MM.1S (cell line): ENCODE results near the gene MTHFD1.

Experiments used
- DNase-seq: peaks from one replicate; pipeline ENCODE4 v3.0.0-alpha.2; 2015
- H2AFZ ChIP-seq: fragments of 300-600 bp; sonication (generic); 2 replicates; pipeline ENCODE4 v1.6.0; 2016; ENCODE audit warnings: antibody characterized with exemption, low read length
- H3F3A ChIP-seq: fragments of 300-600 bp; sonication (generic); 2 replicates; pipeline ENCODE4 v1.6.1; 2016; ENCODE audit warnings: mild to moderate bottlenecking, antibody characterized with exemption, low read length, moderate library complexity, mixed read lengths; ENCODE audit not compliant: insufficient read depth
- H3K27ac ChIP-seq: fragments of 300-600 bp; sonication (generic); 2 replicates; pipeline ENCODE4 v1.5.1; 2016; ENCODE audit warnings: mild to moderate bottlenecking, low read length
- H3K27me3 ChIP-seq: fragments of 300-600 bp; sonication (generic); replicated peaks from 2 replicates; pipeline ENCODE4 v1.6.0; 2016; ENCODE audit warnings: low read length; ENCODE audit not compliant: insufficient read depth
- H3K36me3 ChIP-seq: fragments of 300-600 bp; sonication (generic); replicated peaks from 2 replicates; pipeline ENCODE4 v1.6.1; 2016; ENCODE audit warnings: mild to moderate bottlenecking, low read length, mixed read lengths; ENCODE audit not compliant: insufficient read depth
- H3K4me1 ChIP-seq: fragments of 300-600 bp; sonication (generic); 2 replicates; pipeline ENCODE4 v1.6.1; 2016; ENCODE audit warnings: low read length, mixed read lengths
- H3K4me2 ChIP-seq: fragments of 300-600 bp; sonication (generic); 2 replicates; pipeline ENCODE4 v1.6.0; 2016; ENCODE audit warnings: low read depth, low read length
- H3K4me3 ChIP-seq: fragments of 300-600 bp; sonication (generic); 2 replicates; pipeline ENCODE4 v1.5.1; 2016; ENCODE audit warnings: low read length, mixed read lengths
- H3K79me2 ChIP-seq: fragments of 300-600 bp; sonication (generic); 2 replicates; pipeline ENCODE4 v1.6.1; 2016; ENCODE audit warnings: mixed run types, low read length, mixed read lengths
- H3K9ac ChIP-seq: fragments of 300-600 bp; sonication (generic); 2 replicates; pipeline ENCODE4 v1.6.1; 2016; ENCODE audit warnings: low read length, mixed read lengths
- H3K9me2 ChIP-seq: fragments of 300-600 bp; sonication (generic); replicated peaks from 2 replicates; pipeline ENCODE4 v1.6.1; 2016; ENCODE audit warnings: mild to moderate bottlenecking, low read length, mixed read lengths; ENCODE audit not compliant: insufficient read depth
- H3K9me3 ChIP-seq: fragments of 300-600 bp; sonication (generic); replicated peaks from 2 replicates; pipeline ENCODE4 v1.6.1; 2016; ENCODE audit warnings: mild to moderate bottlenecking, low read length, mixed read lengths; ENCODE audit not compliant: insufficient read depth
- H4K20me1 ChIP-seq: fragments of 300-600 bp; sonication (generic); 2 replicates; pipeline ENCODE4 v1.6.1; 2016; ENCODE audit warnings: mild to moderate bottlenecking, low read length, moderate library complexity, mixed read lengths; ENCODE audit not compliant: insufficient read depth
- CTCF ChIP-seq: fragments of 300-600 bp; sonication (generic); IDR thresholded peaks from 2 replicates; pipeline ENCODE4 v1.5.1; 2016; ENCODE audit warnings: antibody characterized with exemption, low read length, mixed read lengths
- EZH2 ChIP-seq: fragments of 300-600 bp; sonication (generic); optimal IDR thresholded peaks from 2 replicates; pipeline ENCODE3; 2017; ENCODE audit warnings: low read depth, mild to moderate bottlenecking, antibody characterized with exemption, low read length, mixed read lengths
- EZH2phosphoT487 ChIP-seq: fragments of 300-600 bp; sonication (generic); IDR thresholded peaks from 2 replicates; pipeline ENCODE4 v1.6.1; 2018; ENCODE audit warnings: antibody characterized with exemption, low read length

Gene MTHFD1

DNA sequence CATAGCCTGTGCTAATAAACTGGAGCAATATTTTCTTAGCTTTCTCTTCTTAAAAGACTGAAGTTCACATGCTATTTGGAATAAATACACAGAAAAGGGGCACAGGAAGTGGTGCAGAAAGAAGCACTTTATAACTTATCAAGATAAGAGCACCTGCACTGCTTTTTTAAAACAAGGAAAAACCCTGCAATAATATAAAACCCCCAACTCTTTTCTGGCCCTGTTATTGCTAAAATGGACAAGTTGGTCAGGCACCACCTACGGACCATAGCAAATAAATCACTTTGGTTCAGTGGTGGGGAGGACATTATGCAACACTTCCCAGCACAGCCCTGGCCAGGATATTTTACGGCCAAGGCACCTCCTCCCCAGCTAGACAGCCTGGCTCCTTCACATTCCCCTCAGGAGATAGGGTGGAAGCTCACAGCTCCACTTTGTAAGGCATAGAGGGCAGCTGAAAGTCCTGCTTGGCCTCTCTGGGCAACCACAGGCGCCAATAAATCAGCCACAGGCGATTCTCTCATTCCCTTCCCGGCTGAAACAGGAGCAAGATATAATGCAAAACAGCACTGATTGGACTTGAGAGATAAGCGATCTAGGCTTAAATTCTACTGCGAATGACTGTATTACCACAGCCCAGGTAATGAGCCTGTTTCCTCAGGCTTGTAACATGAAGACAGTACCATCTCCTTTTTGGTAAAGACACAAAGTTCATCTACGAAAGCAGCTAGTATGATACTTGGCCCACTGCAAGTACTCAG is 113.4 kb downstream of the MTHFD1 start:
- peak overlapping the region; percentile 100 for H3K27ac ChIP-seq
- no peak for DNase-seq
- 0 out of 2 replicates have a peak, but pooled peaks cover 2% of the 10 kb centered on the region for H3K4me1 ChIP-seq
- no peak for TF ChIP-seq EZH2phosphoT487
- no peak for TF ChIP-seq EZH2
- no peaks in the 10 kb centered on the region for H3K27me3 ChIP-seq
- H3K9me3 ChIP-seq, result no peaks in the 10 kb centered on the region
- H3F3A ChIP-seq, result peaks cover 29% of the 10 kb centered on the region
- H3K9me2 ChIP-seq, result no peaks in the 10 kb centered on the region
- no peaks in the 10 kb centered on the region for H4K20me1 ChIP-seq
- H3K36me3 ChIP-seq, result no peaks in the 10 kb centered on the region; the same call in 1 of the 2 replicates
- peak overlapping the region; percentile 86 for H3K4me3 ChIP-seq
- peak overlapping the region; percentile 99; the same call in 1 of the 2 replicates for H3K9ac ChIP-seq
- H2AFZ ChIP-seq, result no peak overlapping the region
- peak overlapping the region; percentile 89 for H3K4me2 ChIP-seq
- peaks cover 59% of the 10 kb centered on the region for H3K79me2 ChIP-seq

GRCh38 chr14:64502456-64502855 is 114.3 kb downstream of the MTHFD1 start:
- H3K4me1 ChIP-seq, result 0 out of 2 replicates have a peak, but pooled peaks cover 2% of the 10 kb centered on the region
- no peak for DNase-seq
- H4K20me1 ChIP-seq, result no peaks in the 10 kb centered on the region

GRCh38 chr14:64502887-64503433 is 114.8 kb downstream of the MTHFD1 start:
- Histone ChIP-seq H3F3A (peaks cover 38% of the 10 kb centered on the region), H3K27ac (peak overlapping the region; percentile 100)
- peak; percentile 26 for DNase-seq

More at GRCh38 chr14:64502456-64502855, 114.3 kb downstream of the MTHFD1 start:
- Histone ChIP-seq H3K36me3 (no peaks in the 10 kb centered on the region; the same call in 1 of the 2 replicates), H3K9ac (peak overlapping the region; percentile 99), H3K9me2 (no peaks in the 10 kb centered on the region), H3K4me2 (peak overlapping the region; percentile 89), H3K27me3 (no peaks in the 10 kb centered on the region), H3F3A (peaks cover 36% of the 10 kb centered on the region), H3K4me3 (peak overlapping the region; percentile 86), H3K9me3 (no peaks in the 10 kb centered on the region), H3K27ac (peak overlapping the region; percentile 100), H2AFZ (peak overlapping the region; percentile 53; the same call in 1 of the 2 replicates), H3K79me2 (peaks cover 67% of the 10 kb centered on the region)
- TF ChIP-seq EZH2phosphoT487, result no peak
- no peak for TF ChIP-seq CTCF
- TF ChIP-seq EZH2, result no peak

More at GRCh38 chr14:64502887-64503433, 114.8 kb downstream of the MTHFD1 start:
- peaks cover 68% of the 10 kb centered on the region for H3K79me2 ChIP-seq
- no peaks in the 10 kb centered on the region for H4K20me1 ChIP-seq
- H3K4me1 ChIP-seq, result 0 out of 2 replicates have a peak, but pooled peaks cover 2% of the 10 kb centered on the region
- peak overlapping the region; percentile 86 for H3K4me3 ChIP-seq
- no peaks in the 10 kb centered on the region for H3K27me3 ChIP-seq
- peak overlapping the region; percentile 53 for H2AFZ ChIP-seq
- peak overlapping the region; percentile 99 for H3K9ac ChIP-seq
- peak overlapping the region; percentile 89 for H3K4me2 ChIP-seq
- TF ChIP-seq EZH2 (no peak), CTCF (no peak), EZH2phosphoT487 (no peak)
- no peaks in the 10 kb centered on the region for H3K36me3 ChIP-seq
- H3K9me3 ChIP-seq, result no peaks in the 10 kb centered on the region
- H3K9me2 ChIP-seq, result no peaks in the 10 kb centered on the region
